Measurements from ENCODE around the gene CHRNA9. TPM values are rescaled to one million over a fixed set of nuclear protein-coding genes. Genes with fewer than 3 reads are reported as not detected.

The CHRNA9 gene
- total and polyA plus RNA-seq, 2 of the 13 experiments (the other 11 are each of a cell fraction or from before 2014, with no cell fraction given), result not detected

- TF ChIP-seq PRPF4 (IDR thresholded peaks at IDR 0.05; ENCODE audit: low read depth, low read length, poor library complexity, severe bottlenecking) (no peak), ZMYM4 (CRISPR knock-in tag; IDR thresholded peaks at IDR 0.05) (no peak), SIX4 (CRISPR knock-in tag; IDR thresholded peaks at IDR 0.05) (peak; percentile 21; the same call in 1 of the 2 replicates), RAD21 (CRISPR knock-in tag; IDR thresholded peaks at IDR 0.05) (no peak), HINFP (CRISPR knock-in tag; IDR thresholded peaks at IDR 0.05; ENCODE audit: low read depth) (no peak), CEBPB (IDR thresholded peaks at IDR 0.05; ENCODE audit: borderline replicate concordance, low read depth, low read length) (peak; percentile 44; the same call in 1 of the 2 replicates), ZSCAN12 (CRISPR knock-in tag; IDR thresholded peaks at IDR 0.05) (no peak), EP300 (IDR thresholded peaks at IDR 0.05; ENCODE audit: low read depth in 2 of 2, low read length in 2 of 2) (peak in 1 of 2 experiments; percentile 58; a peak in 1 of 4 replicates), EP300 (CRISPR knock-in tag; IDR thresholded peaks at IDR 0.05; ENCODE audit: borderline replicate concordance) (no peak), TAF15 (IDR thresholded peaks at IDR 0.05; ENCODE audit: low read depth, low read length, poor library complexity, severe bottlenecking) (no peak), HNRNPL (IDR thresholded peaks at IDR 0.05; ENCODE audit: low read depth, low read length) (no peak), ZMYM2 (CRISPR knock-in tag; IDR thresholded peaks at IDR 0.05) (no peak), ZFX (CRISPR knock-in tag; IDR thresholded peaks at IDR 0.05; ENCODE audit: low read depth) (peak; percentile 40; the same call in 1 of the 2 replicates), ZNF781 (CRISPR knock-in tag; IDR thresholded peaks at IDR 0.05; ENCODE audit: borderline replicate concordance, not compliant biosample characterization) (no peak), MLXIP (CRISPR knock-in tag; IDR thresholded peaks at IDR 0.05; ENCODE audit: borderline replicate concordance) (no peak), CEBPG (CRISPR knock-in tag; IDR thresholded peaks at IDR 0.05) (peak; percentile 50), HBP1 (CRISPR knock-in tag; IDR thresholded peaks at IDR 0.05; ENCODE audit: low read depth) (no peak), SOX13 (IDR thresholded peaks at IDR 0.05) (no peak), SOX13 (CRISPR knock-in tag; conservative IDR thresholded peaks at IDR 0.05 in 1 of 2, IDR thresholded peaks at IDR 0.05 in 1 of 2) (0 out of 4 replicates have a peak, but pooled peaks of 1 of the 2 experiments have one; percentile 33), JDP2 (CRISPR knock-in tag; IDR thresholded peaks at IDR 0.05; ENCODE audit: borderline replicate concordance) (no peak), FOXP1 (IDR thresholded peaks at IDR 0.05) (no peak), FOXP1 (CRISPR knock-in tag; IDR thresholded peaks at IDR 0.05) (no peak), U2AF1 (optimal IDR thresholded peaks at IDR 0.05; ENCODE audit: low read depth, low read length) (no peak)
These were observed 67.9 kb downstream of the CHRNA9 start (continued) for GRCh38 chr4:40403081-40403480.
